T-helper 1 cell treated with Interleukin-12 subunit alpha and Interleukin-12 subunit beta and Interleukin-4 antibody, amounts not matched to agents 30 ng/mL and 1 ng/mL, for 36 hours (primary cell): ENCODE measurements around the gene SELENOM. TPM values are rescaled to one million over a fixed set of nuclear protein-coding genes. Genes with fewer than 3 reads are reported as not detected.
"Not testable (repeated sequence)": the region's sequence is repeated elsewhere in the genome, so short reads cannot be mapped to it uniquely, and the experiment has no call there.

Experiments used
- intact Hi-C: fragments of 100-400 bp; cut with micrococcal nuclease; formaldehyde crosslinking; loops from one replicate; pipeline ENCODE4 v1.15.1; 2024
- total RNA-seq: library from RNA; stranded (reverse); gene quantifications from 2 replicates; pipeline ENCODE4 v1.2.3, GENCODE V29; 2022

The SELENOM gene
- total RNA-seq, 1 donor from 2014 or later: 9.6 TPM

DNA sequence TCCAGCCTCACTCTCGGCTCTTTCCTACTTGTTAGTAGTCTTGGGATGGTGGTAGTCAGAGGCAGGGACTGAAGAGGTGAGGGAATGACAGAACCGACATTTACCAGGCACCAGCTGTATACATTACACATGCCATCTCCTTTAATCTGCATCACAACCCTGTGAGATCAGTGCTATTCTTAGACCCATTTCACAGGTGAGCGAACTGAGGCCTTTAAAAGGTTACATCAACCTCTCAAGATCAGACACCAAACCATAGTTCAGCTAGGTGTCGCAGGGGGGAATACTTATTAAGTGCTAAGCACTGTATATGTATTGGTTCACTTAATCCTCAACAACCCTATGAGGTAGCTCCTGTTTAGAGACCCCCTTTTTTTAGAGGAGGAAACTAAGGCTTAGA, 27.3 kb upstream of the SELENOM start:
- intact Hi-C loops: no loop called here

DNA sequence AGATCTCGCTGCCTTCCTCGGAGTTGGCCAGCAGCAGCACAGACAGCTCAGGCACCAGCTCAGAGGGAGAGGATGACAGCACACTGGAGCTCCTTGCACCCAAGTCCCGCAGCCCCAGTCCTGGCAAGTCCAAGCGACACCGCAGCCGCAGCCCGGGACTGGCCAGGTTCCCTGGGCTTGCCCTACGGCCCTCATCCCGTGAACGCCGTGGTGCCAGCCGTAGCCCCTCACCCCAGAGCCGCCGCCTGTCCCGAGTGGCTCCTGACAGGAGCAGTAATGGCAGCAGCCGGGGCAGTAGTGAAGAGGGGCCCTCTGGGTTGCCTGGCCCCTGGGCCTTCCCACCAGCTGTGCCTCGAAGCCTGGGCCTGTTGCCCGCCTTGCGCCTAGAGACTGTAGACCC, 26.5 kb upstream of the SELENOM start:
- intact Hi-C loops: no loop called here

DNA sequence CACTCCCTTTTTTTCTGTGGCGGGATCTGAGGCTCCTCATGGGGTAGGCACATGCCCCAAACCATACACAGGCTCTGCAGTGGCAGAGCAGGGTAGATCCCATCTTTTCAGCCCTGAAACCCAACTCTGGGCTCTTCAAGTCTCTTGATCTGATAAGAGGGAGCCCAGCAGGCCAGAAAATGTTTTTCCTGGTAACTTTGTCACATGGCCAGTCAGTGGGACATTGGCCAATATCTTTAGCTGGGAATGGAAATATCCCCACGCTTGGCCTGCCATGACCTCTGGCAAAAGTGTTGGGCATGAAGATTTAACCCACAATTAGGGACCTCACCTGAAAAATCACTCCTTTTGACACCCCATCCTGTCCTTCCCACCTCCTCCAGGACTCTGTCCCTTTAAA, 23.5 kb upstream of the SELENOM start:
- intact Hi-C loops: no loop called here

DNA sequence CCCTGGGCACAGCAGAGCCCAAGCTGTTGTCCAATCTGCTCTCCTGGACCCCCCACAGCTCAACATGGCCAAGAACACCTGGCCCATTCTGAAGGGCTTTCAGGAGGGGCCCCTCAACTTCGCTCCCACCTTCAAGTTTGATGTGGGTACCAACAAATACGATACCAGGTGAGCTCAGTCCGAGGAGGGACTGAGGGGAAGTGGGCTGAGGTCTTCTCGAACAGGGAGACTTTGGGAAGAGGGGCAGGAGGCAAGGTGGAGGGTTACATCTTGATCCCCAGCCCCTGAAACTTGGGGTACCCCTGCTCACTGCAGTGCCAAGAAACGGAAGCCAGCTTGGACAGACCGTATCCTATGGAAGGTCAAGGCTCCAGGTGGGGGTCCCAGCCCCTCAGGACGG, 20.8 kb upstream of the SELENOM start:
- intact Hi-C loops: no loop called here

DNA sequence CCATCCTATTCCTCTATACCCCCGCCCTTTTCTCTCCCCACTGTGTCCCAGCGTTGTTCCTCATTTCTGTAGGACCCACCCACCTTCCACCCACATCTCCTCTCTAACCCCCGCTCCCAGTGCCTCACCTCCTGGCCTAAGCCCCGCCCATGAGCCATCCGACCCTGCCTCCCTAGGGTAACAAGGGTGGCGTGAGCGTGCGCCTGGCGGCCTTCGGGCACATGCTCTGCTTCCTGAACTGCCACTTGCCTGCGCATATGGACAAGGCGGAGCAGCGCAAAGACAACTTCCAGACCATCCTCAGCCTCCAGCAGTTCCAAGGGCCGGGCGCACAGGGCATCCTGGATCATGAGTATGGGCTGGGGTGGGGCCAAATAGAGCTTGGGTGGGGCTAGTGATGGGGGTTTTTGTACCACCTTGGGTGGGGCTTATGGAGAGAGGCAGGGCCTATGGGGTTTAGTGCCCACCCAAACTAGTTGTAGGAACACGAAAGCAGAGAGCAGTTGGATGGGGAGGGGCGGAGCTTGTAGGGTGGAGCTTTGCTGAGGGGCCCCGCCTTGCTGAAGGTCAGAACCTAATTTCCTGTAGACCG, 19.9 kb upstream of the SELENOM start:
- intact Hi-C loops: no loop called here

DNA sequence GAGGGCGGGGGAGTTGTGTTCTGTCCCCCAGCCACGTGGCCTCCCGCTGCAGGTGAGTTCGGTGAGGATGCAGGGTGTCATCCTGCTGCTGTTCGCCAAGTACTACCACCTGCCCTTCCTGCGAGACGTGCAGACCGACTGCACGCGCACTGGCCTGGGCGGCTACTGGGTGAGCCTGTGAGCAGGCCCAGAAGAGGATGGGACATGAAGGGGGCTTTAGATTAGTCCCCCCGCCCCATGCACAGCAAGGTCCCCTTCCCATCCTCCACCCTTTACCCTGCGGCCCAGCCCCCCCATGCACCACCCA, 19.5 kb upstream of the SELENOM start:
- intact Hi-C loops: no loop called here

DNA sequence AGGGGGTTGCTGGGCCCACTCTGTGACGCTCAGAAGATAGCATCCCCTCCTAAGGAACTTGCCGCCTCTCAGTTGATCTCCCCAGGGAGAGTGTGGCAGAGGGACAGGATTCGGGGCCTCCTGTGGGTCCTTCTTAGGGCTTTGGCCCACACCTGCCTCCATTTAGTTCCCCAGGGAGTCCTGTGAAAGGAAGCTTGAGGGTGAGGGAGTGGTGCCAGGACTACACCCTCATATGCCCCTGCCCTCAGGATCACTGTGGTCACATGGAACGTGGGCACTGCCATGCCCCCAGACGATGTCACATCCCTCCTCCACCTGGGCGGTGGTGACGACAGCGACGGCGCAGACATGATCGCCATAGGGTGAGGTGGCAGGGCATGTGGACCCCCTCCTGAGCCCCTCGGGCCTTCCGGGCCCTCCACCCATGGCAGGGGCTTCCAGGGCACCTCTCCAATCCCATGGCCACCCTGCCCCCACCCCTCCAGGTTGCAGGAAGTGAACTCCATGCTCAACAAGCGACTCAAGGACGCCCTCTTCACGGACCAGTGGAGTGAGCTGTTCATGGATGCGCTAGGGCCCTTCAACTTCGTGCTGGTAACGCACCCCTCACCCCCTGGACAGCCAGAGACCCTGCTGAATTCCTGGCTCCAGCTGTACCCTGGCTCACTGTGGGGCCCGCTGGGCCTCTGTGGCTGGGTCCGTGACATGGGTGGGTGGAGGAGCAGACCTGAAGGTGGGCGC, 18.9 kb upstream of the SELENOM start:
- intact Hi-C loops: no loop called here

DNA sequence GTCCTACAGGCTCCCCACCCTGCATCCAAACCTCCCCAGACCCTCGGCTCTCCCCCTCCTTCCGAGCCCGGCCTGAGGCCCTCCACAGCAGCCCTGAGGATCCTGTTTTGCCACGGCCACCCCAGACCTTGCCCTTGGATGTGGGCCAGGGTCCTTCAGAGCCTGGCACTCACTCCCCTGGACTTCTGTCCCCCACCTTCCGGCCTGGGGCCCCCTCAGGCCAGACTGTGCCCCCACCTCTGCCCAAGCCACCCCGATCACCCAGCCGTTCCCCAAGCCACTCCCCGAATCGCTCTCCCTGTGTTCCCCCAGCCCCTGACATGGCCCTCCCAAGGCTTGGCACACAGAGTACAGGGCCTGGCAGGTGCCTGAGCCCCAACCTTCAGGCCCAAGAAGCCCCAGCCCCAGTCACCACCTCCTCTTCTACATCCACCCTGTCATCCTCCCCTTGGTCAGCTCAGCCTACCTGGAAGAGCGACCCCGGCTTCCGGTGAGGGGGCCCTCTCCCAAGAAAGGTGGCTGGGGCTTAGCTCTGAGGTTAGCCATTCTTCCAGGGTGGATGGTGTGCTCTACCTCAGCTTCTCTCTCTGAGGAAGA, 18.3 kb upstream of the SELENOM start:
- intact Hi-C loops: no loop called here

DNA sequence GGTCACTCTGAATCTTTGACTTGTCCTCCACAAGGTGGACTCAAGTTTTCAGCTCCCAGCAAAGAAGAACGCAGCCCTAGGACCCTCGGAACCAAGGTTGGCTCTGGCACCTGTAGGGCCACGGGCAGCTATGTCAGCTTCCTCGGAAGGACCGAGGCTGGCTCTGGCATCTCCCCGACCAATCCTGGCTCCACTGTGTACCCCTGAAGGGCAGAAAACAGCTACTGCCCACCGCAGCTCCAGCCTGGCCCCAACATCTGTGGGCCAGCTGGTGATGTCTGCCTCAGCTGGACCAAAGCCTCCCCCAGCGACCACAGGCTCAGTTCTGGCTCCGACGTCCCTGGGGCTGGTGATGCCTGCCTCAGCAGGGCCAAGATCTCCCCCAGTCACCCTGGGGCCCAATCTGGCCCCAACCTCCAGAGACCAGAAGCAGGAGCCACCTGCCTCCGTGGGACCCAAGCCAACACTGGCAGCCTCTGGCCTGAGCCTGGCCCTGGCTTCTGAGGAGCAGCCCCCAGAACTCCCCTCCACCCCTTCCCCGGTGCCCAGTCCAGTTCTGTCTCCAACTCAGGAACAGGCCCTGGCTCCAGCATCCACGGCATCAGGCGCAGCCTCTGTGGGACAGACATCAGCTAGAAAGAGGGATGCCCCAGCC, 17.6 kb upstream of the SELENOM start:
- intact Hi-C loops: no loop called here

DNA sequence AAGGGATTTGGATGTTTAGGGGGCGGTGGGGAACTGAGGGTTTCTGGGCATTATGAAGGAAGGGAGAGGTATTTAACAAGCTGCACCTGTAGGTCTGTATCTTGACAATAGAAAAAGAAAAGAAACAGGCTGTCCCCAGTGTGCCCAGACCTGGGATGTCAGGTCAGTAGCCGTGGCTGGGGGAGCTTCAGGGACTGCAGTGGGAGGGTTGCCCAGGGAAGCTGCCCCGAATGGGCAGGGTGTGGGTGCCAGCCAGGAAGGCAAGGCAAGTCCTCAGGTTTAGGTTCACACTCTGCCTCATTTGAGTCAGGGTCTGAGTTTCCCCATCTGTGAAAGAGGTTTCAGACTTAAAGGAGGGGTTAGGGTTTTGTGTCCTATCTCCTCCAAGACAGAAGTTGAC, 16.9 kb upstream of the SELENOM start:
- intact Hi-C loops: no loop called here

DNA sequence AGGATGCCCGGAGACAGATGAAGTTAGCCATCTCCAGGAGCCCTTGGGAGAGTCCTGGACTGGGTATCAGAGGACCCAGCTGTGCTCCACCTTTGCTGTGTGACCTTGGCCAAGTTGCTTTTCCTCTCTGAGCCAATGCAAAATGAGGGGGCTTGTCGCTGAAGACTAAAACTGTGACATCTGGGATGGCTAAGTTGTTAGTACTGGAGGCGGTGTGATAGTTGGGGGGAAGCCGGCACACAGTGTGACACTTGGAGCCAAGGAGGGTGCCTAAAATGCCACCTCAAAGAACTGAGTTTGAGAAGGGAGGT, 15.9 kb upstream of the SELENOM start:
- intact Hi-C loops: no loop called here

DNA sequence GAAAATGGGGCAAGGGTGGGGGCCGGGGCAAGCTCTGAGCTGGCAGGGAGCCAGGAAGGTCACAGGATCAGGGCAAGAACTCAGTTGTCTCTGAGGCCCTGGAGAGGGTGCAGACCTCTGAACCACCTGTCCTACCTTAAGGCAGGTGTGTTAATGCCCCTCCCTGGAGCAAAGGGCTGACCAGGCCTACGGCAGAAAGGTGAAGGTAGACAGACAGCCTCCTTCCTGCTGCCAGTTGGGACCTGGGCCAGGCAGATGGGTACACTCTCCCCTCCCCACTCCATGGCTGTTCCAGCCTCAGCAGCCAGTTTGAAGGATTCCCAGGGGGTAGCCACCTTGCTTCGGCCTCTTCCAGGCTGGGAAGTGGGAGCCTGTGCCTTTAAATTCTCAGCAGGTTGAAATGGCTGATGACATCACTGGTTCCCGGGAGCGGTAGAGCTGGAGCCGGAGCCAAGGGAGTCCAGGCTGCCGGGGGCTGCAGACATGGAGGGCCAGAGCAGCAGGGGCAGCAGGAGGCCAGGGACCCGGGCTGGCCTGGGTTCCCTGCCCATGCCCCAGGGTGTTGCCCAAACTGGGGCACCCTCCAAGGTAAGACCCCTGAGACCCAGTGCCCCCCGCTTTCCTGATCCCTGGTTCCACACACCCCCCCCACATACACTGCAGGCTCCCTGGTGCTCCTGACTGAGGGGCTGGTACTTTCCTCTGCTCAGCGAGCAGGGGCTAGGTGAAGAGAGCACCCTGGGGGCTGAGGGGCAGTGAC, 15.3 kb upstream of the SELENOM start, which contains the start of gene INPP5J:
Gene INPP5J, plus strand, starts transcription at position 435 of the 760 bp plus-strand sequence. Its CDS starts 49 bp downstream, at position 484.
- intact Hi-C loops: no loop called here

DNA sequence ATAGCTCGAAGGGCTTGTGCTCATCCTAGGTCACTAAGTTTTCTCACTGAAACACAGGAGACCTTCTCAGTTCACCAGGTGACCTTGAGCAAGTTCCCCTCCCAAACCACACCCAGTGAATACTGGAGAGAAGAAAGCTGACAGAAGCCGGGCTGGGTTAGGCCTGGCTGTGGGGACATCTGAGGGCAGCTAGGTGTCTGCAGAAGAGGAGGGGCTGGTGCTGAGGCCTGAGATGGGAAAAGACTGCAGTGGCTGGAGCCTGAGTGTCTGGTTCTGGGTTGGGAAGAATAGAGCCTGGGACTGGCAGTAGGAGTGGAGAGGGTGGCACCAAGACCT, 14.8 kb upstream of the SELENOM start:
- intact Hi-C loops: no loop called here

DNA sequence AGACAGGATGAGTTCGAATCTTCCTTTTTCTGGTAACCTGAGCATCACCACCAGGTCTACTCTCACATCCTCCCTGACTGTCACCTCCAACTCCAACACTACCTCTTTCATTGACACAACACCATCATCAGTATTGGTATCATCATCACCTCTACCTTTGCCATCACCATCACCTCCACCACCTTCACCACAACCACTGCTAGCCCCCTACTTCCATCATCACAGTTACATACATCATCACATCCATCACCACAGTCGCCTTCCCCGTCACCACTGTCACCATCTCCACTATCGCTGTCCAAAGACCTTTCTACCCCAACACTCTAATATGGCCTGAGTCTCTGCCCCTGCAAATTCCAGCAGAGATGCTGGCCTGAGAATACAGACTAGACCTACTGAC, 14.0 kb upstream of the SELENOM start:
- intact Hi-C loops: no loop called here

DNA sequence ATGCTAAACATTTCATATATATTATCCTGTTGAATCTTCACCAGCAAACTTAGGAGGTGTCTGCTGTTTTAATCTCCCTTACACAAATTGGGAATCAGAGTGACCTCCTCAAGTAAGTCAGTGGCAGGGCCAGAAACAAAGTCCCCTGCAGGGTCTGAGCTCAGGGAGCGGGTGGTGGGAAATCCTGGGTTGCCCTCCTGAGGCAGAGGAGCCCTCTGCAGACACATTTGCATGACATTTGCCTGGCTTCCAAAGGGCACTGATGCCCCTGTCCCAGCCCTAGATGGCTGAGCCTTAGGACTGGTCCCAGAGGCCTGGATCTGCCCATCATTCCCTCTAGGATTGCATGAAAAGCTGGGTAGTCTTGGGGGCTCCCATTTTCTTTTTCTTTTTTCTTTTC, 13.3 kb upstream of the SELENOM start:
- intact Hi-C loops: no loop called here

DNA sequence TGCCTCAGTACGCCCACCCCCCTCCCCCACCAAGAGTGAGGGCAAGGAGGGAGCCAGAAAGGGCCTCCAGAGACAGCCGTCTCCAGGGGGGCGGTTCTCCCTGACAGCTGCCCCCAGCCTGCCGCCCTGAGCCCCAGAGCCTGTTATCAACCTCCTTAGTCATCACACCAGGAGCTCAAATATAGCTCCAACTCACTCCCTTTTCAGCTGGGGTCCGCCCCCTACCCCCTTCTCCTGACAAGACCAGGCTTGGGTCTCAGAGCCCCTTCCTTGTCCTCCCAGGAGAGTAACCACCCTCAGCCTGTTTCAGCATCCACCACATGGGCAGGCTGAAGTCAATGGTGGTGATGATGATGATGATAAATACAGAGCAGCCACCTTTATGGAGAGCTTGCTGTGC, 12.9 kb upstream of the SELENOM start:
- intact Hi-C loops: no loop called here

DNA sequence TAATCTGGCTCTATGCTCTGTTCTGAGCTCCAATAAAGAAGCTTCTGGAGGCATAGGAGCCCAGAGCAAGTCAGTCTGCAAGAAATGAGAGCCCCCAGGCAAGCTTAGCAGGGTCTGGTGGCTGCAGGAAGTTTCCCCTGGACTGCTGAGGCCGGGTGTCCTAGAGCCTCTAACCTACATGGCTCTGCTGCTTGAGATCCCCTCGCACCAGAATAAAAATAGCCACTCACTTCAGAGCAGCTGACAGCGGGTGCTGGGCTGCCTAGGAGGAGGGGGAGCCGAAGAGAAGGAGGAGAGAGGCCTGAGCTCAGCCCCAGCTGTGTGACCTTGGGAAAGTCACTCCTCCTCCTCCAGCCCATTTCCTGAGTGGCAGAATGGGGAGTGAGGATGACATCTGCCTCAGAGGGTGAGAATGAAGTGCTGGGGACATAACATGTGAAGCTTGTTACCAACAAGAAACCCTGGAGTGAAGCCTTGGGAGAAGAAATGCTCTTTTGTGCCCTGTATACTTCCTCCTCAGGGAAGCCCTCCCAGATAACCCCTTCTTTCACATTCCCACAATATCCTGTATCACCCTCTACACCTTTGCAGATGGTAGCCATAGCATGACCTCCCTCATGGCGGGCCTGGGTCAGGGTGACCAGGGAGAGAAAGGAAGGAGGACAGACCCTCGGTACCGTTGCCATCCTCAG, 11.8 kb upstream of the SELENOM start:
- intact Hi-C loops: no loop called here

DNA sequence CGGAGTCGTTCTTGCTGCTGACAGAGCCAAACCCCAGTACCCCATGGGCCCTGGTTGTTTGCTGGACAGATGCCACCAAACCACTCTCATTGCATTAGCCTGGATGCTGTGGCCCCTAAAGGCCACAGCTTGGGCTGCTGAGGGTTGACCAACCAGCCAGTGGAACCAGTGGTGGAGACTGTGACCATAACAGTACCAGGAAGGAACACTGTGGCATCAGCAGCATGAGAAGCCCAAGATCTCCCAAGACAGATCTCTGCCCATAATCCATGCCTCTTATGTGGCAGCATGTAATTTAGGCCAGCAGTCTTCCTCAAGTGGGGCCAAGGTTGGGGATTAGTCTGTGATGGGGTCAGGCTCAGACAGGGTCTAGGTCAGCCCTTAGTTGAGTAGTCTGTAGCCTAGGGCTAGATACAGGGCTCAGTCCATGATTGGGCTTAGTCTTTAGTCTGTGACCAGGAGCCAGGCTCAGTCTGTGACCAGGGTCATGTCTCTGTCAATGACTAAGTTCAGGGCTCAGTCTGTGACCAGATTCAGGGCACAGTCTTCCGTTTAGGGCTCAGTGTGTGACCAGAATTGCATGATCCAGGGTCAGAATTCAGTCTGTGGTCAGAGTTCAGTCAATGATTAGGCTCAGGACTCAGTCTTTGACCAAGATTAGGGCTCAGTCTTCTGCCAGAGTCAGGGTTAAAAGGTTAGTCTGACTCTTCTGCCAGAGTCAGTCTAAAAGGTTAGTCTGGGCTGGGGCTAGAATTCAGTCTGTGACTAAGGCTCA, 10.9 kb upstream of the SELENOM start:
- intact Hi-C loops: no loop called here

DNA sequence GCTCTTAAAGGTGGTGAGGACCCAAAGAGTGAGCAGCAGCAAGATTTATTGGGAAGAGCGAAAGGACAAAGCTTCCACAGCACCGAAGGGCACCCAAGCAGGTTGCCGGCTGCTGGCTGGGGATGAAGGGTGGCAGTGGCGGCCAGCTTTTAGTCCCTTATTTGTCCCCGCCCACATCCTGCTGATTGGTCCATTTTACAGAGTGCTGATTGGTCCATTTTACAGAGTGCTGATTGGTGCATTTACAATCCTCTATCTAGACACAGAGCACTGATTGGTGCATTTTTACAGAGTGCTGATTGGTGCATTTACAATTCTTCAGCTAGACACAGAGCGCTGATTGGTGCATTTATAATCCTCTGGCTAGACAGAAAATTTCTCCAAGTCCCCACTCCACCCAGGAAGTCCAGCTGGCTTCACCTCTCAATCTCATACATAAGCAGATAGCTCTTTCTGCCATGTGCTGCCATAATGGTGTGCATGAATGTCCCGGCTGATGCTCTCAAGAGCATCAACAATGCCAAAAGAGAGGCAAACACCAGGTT, 5.3 kb upstream of the SELENOM start:
- intact Hi-C loops: not testable (repeated sequence)

DNA sequence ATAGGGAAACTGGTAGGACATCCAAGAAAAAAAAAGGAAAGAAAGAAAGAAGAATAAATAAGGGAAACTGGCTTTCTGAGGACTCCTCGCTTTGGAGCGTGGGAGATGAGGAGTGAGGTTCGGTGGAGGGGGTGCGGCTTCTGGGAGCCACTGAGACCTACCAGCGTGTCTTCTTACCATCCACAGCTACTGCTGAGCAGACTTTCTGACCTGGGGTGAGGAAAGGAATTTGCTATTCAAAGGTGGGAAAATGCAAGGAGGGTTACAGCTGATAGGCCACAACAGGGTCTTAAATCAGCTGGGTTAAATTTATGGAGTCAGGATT, 488 bp upstream of the SELENOM start:
- intact Hi-C loops: loop anchor here (1.0 to 5.0 kb wide), 9 partner anchors 24 to 205 kb away; partner anchors contain the start of genes LIMK2, PLA2G3, RNF185 and TUG1
